ENCODE measurements around the gene POLD1.

The POLD1 gene

GRCh38 chr19:50412419-50412818 lies 28.3 kb downstream of the POLD1 start:
- no CpG with 5 or more reads among the region's 2 CpGs for WGBS
- Histone ChIP-seq H3K14ac (ENCODE audit: low read length in 2 of 2) (no peak overlapping the region), H3K4ac (ENCODE audit: low read depth in 1 of 2, low read length in 2 of 2) (no peak overlapping the region), H3K9me3 (ENCODE audit: control insufficient read depth, low read length) (no peaks in the 10 kb centered on the region), H2AK5ac (ENCODE audit: low read length, severe bottlenecking) (no peak overlapping the region), H3K9ac (ENCODE audit: low read length) (no peak overlapping the region), H3K27ac (ENCODE audit: low read length, poor library complexity, severe bottlenecking) (no peak overlapping the region), H3K18ac (ENCODE audit: low read depth in 1 of 2, low read length in 2 of 2) (no peak overlapping the region), H3K27me3 (ENCODE audit: control insufficient read depth in 1 of 2, insufficient read depth in 1 of 2, low read length in 2 of 2) (no peaks in the 10 kb centered on the region), H2BK120ac (ENCODE audit: low read depth, low read length) (no peak overlapping the region), H2BK15ac (ENCODE audit: low read depth, poor library complexity, severe bottlenecking) (no peak overlapping the region), H4K91ac (ENCODE audit: low read length) (no peak overlapping the region), H2BK12ac (ENCODE audit: low read length in 2 of 2) (no peak overlapping the region), H3K36me3 (ENCODE audit: control insufficient read depth in 1 of 2, insufficient read depth in 2 of 2, low read depth in 1 of 2, low read length in 2 of 2) (peaks cover 6 to 64% of the 10 kb centered on the region in 2 experiments), H2AFZ (ENCODE audit: low read depth, low read length) (no peak overlapping the region), H2BK5ac (ENCODE audit: low read depth, low read length, poor library complexity, severe bottlenecking) (no peak overlapping the region), H3K4me1 (ENCODE audit: control insufficient read depth, insufficient read depth, low read depth, low read length) (peaks cover 2% of the 10 kb centered on the region), H3K79me1 (replicated peaks; ENCODE audit: low read length, poor library complexity, severe bottlenecking) (no peaks in the 10 kb centered on the region), H3K23ac (ENCODE audit: low read length in 2 of 2) (no peak overlapping the region), H3K4me2 (ENCODE audit: low read length, poor library complexity, severe bottlenecking) (no peak overlapping the region), H3K4me3 (ENCODE audit: insufficient read depth in 1 of 2, low read depth in 1 of 2, low read length in 2 of 2) (no peak overlapping the region), H4K8ac (ENCODE audit: low read length) (no peak overlapping the region)
- no peak for DNase-seq

DNA sequence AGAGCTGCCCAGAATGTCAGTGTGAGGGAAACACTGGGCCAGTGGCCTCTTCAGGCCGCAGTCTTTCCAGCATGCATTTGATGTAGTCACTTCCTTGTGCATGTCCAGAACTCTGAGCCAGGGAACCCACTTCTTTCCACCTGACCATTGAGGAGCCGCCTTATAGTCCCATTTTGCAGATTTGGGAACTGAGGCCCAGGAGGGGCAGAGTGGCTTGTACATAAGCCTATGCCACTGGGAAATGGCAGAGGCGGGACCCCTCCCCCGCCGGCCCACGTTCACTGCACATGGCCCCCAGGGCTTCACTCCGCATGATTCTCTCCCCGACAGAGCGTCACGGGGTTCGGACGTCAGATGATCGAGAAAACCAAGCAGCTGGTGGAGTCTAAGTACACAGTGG lies 28.9 kb downstream of the POLD1 start:
- H4K91ac ChIP-seq (ENCODE audit: low read length) = no peak overlapping the region
- no peak for DNase-seq
- H4K8ac ChIP-seq (ENCODE audit: low read length) = no peak overlapping the region
- H3K79me1 ChIP-seq (replicated peaks; ENCODE audit: low read length, poor library complexity, severe bottlenecking) = no peaks in the 10 kb centered on the region
- no peak overlapping the region for H2BK120ac ChIP-seq (ENCODE audit: low read depth, low read length)
- H3K9me3 ChIP-seq (ENCODE audit: control insufficient read depth, low read length) = no peaks in the 10 kb centered on the region
- H3K4me3 ChIP-seq (ENCODE audit: insufficient read depth in 1 of 2, low read depth in 1 of 2, low read length in 2 of 2) = no peak overlapping the region
- H3K27me3 ChIP-seq (ENCODE audit: control insufficient read depth in 1 of 2, insufficient read depth in 1 of 2, low read length in 2 of 2) = peaks cover 4% of the 10 kb centered on the region in 2 experiments
- no peak overlapping the region for H3K4ac ChIP-seq (ENCODE audit: low read depth in 1 of 2, low read length in 2 of 2)
- H2AK5ac ChIP-seq (ENCODE audit: low read length, severe bottlenecking) = no peak overlapping the region
- H3K27ac ChIP-seq (ENCODE audit: low read length, poor library complexity, severe bottlenecking) = no peak overlapping the region
- no peak overlapping the region for H3K23ac ChIP-seq (ENCODE audit: low read length in 2 of 2)
- 92% methylated on average over 13 of the region's 13 CpGs for WGBS
- no peak overlapping the region for H3K14ac ChIP-seq (ENCODE audit: low read length in 2 of 2)
- peaks cover 2% of the 10 kb centered on the region for H3K4me1 ChIP-seq (ENCODE audit: control insufficient read depth, insufficient read depth, low read depth, low read length)
- no peak overlapping the region for H2AFZ ChIP-seq (ENCODE audit: low read depth, low read length)
- H3K36me3 ChIP-seq (ENCODE audit: control insufficient read depth in 1 of 2, insufficient read depth in 2 of 2, low read depth in 1 of 2, low read length in 2 of 2) = peaks cover 6 to 61% of the 10 kb centered on the region in 2 experiments
- no peak overlapping the region for H2BK5ac ChIP-seq (ENCODE audit: low read depth, low read length, poor library complexity, severe bottlenecking)
- no peak overlapping the region for H2BK12ac ChIP-seq (ENCODE audit: low read length in 2 of 2)
- H3K18ac ChIP-seq (ENCODE audit: low read depth in 1 of 2, low read length in 2 of 2) = no peak overlapping the region
- no peak overlapping the region for H3K4me2 ChIP-seq (ENCODE audit: low read length, poor library complexity, severe bottlenecking)
- H3K9ac ChIP-seq (ENCODE audit: low read length) = no peak overlapping the region
- H2BK15ac ChIP-seq (ENCODE audit: low read depth, poor library complexity, severe bottlenecking) = no peak overlapping the region

DNA sequence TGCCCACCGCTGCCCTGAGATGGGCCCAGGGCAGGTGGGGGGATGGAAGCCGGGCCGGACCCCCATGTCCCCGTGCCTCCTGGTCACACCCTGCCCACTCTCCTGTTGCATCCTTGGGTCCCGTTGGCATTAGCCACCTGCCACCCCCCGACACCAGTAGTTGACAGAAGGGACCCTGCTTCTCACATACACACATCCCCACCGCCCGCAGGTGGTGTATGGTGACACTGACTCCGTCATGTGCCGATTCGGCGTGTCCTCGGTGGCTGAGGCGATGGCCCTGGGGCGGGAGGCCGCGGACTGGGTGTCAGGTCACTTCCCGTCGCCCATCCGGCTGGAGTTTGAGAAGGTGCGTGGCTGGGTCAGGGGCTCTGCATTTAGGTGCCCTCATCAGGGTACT lies 29.4 kb downstream of the POLD1 start:
- Histone ChIP-seq H4K8ac (ENCODE audit: low read length) (no peak overlapping the region), H3K4me1 (ENCODE audit: control insufficient read depth, insufficient read depth, low read depth, low read length) (peaks cover 4% of the 10 kb centered on the region), H3K4ac (ENCODE audit: low read depth in 1 of 2, low read length in 2 of 2) (no peak overlapping the region), H3K79me1 (replicated peaks; ENCODE audit: low read length, poor library complexity, severe bottlenecking) (no peaks in the 10 kb centered on the region), H3K9me3 (ENCODE audit: control insufficient read depth, low read length) (no peaks in the 10 kb centered on the region), H2BK12ac (ENCODE audit: low read length in 2 of 2) (no peak overlapping the region), H3K27me3 (ENCODE audit: control insufficient read depth in 1 of 2, insufficient read depth in 1 of 2, low read length in 2 of 2) (peaks cover 8 to 9% of the 10 kb centered on the region in 2 experiments), H3K14ac (ENCODE audit: low read length in 2 of 2) (no peak overlapping the region), H3K27ac (ENCODE audit: low read length, poor library complexity, severe bottlenecking) (no peak overlapping the region), H3K4me3 (ENCODE audit: insufficient read depth in 1 of 2, low read depth in 1 of 2, low read length in 2 of 2) (no peak overlapping the region), H2BK120ac (ENCODE audit: low read depth, low read length) (no peak overlapping the region), H3K9ac (ENCODE audit: low read length) (no peak overlapping the region), H3K23ac (ENCODE audit: low read length in 2 of 2) (no peak overlapping the region), H4K91ac (ENCODE audit: low read length) (no peak overlapping the region), H2AK5ac (ENCODE audit: low read length, severe bottlenecking) (no peak overlapping the region), H2BK5ac (ENCODE audit: low read depth, low read length, poor library complexity, severe bottlenecking) (no peak overlapping the region), H3K4me2 (ENCODE audit: low read length, poor library complexity, severe bottlenecking) (no peak overlapping the region), H3K36me3 (ENCODE audit: control insufficient read depth in 1 of 2, insufficient read depth in 2 of 2, low read depth in 1 of 2, low read length in 2 of 2) (peaks cover 6 to 58% of the 10 kb centered on the region in 2 experiments), H2AFZ (ENCODE audit: low read depth, low read length) (no peak overlapping the region), H2BK15ac (ENCODE audit: low read depth, poor library complexity, severe bottlenecking) (no peak overlapping the region), H3K18ac (ENCODE audit: low read depth in 1 of 2, low read length in 2 of 2) (no peak overlapping the region)
- no peak for DNase-seq
- 97% methylated on average over 21 of the region's 21 CpGs for WGBS

DNA sequence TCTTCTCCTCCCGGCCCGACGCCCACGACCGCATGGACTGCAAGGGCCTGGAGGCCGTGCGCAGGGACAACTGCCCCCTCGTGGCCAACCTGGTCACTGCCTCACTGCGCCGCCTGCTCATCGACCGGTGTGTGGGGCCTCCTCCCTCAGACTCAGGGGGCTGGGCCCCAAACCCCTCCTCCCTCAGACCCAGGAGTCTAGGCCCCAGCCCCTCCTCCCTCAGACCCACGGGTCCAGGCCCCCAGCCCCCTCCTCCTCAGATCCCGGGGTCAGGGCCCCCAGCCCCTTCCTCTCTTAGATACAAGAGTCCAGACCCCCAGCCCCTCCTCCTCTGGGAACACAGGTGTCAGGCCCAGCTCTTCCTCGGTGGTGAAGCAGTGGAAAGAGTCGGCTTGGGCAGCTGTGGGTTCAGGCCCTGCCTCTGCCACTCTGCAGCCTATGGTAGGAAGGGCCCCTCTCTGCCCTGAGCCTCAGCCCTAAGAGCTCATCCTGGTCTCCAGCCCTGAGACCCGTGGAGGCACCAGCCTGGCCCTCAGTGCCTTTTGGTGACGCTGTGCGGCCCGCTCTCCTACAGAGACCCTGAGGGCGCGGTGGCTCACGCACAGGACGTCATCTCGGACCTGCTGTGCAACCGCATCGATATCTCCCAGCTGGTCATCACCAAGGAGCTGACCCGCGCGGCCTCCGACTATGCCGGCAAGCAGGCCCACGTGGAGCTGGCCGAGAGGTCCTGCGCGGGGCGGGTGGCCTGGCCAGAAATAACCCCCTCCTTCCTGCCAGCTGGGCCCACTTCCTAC lies 30.9 kb downstream of the POLD1 start:
- Histone ChIP-seq H3K4ac (ENCODE audit: low read depth in 1 of 2, low read length in 2 of 2) (no peak overlapping the region), H2BK5ac (ENCODE audit: low read depth, low read length, poor library complexity, severe bottlenecking) (no peak overlapping the region), H3K9me3 (ENCODE audit: control insufficient read depth, low read length) (no peaks in the 10 kb centered on the region), H3K4me3 (ENCODE audit: insufficient read depth in 1 of 2, low read depth in 1 of 2, low read length in 2 of 2) (no peak overlapping the region), H3K9ac (ENCODE audit: low read length) (no peak overlapping the region), H4K91ac (ENCODE audit: low read length) (no peak overlapping the region), H3K4me2 (ENCODE audit: low read length, poor library complexity, severe bottlenecking) (no peak overlapping the region), H3K4me1 (ENCODE audit: control insufficient read depth, insufficient read depth, low read depth, low read length) (peaks cover 13% of the 10 kb centered on the region), H3K36me3 (ENCODE audit: control insufficient read depth in 1 of 2, insufficient read depth in 2 of 2, low read depth in 1 of 2, low read length in 2 of 2) (peaks cover 3 to 43% of the 10 kb centered on the region in 2 experiments), H2BK120ac (ENCODE audit: low read depth, low read length) (no peak overlapping the region), H3K14ac (ENCODE audit: low read length in 2 of 2) (no peak overlapping the region), H2BK15ac (ENCODE audit: low read depth, poor library complexity, severe bottlenecking) (no peak overlapping the region), H3K27ac (ENCODE audit: low read length, poor library complexity, severe bottlenecking) (no peak overlapping the region), H3K18ac (ENCODE audit: low read depth in 1 of 2, low read length in 2 of 2) (no peak overlapping the region), H3K79me1 (replicated peaks; ENCODE audit: low read length, poor library complexity, severe bottlenecking) (no peaks in the 10 kb centered on the region), H4K8ac (ENCODE audit: low read length) (peak overlapping the region; percentile 42), H3K23ac (ENCODE audit: low read length in 2 of 2) (no peak overlapping the region), H2BK12ac (ENCODE audit: low read length in 2 of 2) (peak overlapping the region in 1 of 2 experiments; percentile 22), H2AFZ (ENCODE audit: low read depth, low read length) (no peak overlapping the region), H2AK5ac (ENCODE audit: low read length, severe bottlenecking) (no peak overlapping the region), H3K27me3 (ENCODE audit: control insufficient read depth in 1 of 2, insufficient read depth in 1 of 2, low read length in 2 of 2) (peaks cover 23 to 24% of the 10 kb centered on the region in 2 experiments)
- WGBS = 65% methylated on average over 36 of the region's 37 CpGs
- DNase-seq = peak; percentile 61

Measured in mesenchymal stem cell (in vitro differentiated cells and primary cell).